GM12801 (cell line): ENCODE measurements around the gene AGO3.

Experiments used
- CTCF ChIP-seq: IDR thresholded peaks from one replicate; pipeline ENCODE4 v1.5.1; 2011; ENCODE audit warnings: control low read depth; ENCODE audit not compliant: insufficient read length; ENCODE audit errors: extremely low read depth

AGO3 gene

GRCh38 chr1:36094621-36095061, 163.7 kb downstream of the AGO3 start:
- TF ChIP-seq CTCF: no peak

DNA sequence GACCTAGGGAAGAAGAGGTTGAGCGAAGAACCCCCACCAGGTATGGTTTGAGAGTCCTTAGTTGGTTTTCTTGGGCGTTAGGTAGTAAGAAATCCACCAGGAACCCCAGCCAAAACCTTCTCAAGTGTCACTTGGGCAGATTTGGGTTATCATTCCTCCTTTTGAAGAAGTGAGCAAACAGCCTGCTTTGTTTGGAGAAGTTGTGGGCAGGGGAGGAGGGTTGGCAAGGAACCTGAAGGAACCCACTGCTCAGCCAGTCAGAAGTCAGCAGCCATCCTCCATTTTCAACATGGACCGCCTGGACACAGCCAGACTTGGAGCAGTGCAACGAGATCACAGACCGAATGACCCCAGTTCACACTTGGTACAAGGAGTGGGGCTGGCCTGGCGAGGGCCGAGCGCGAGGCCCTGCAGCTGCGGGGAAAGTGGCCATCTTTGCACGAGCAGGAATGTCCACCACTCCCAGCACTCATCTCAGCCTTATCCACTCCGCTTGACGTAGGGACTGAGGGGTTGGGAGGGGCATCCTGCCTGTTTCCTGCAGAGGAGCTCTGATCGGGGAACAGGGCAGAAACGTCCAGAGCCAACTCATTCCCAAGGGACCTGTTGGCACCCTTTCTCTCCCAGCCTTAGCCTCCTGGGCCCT, 165.0 kb downstream of the AGO3 start:
- TF ChIP-seq CTCF: no peak

- TF ChIP-seq CTCF: no peak
Observed at GRCh38 chr1:36096500-36097432, 165.9 kb downstream of the AGO3 start.

GRCh38 chr1:36097693-36098585, 167.0 kb downstream of the AGO3 start:
- TF ChIP-seq CTCF: no peak

DNA sequence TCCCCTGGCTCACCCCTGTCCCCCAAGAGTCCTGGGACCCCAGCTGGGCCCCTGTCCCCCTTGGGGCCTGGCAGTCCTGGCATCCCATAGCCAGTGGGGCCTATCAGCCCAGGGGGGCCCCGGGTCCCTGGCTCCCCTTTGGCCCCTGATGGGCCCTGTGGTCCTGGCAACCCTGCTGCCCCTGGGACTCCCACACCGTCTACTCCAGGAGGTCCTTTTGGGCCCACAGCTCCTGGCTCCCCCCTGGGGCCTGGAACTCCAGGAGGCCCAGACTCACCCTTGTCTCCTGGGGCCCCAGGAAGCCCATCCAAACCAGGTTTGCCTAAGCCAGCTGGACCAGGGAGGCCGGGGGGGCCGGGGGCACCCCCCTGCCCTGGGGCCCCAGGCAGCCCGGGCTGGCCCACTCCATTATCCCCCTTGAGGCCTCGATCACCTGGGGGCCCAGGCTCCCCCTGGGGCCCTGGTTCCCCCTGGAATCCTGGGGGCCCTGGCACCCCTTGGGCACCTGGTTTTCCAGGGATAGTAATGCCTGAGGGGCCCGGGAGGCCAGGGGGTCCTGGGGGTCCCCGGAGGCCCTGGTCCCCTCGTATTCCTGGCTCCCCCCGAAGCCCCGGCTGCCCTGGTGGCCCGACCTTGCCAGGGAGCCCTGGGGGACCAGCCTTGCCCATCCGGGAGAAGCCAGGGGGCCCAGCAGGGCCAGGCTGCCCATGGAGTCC, 167.9 kb downstream of the AGO3 start:
- TF ChIP-seq CTCF: no peak

DNA sequence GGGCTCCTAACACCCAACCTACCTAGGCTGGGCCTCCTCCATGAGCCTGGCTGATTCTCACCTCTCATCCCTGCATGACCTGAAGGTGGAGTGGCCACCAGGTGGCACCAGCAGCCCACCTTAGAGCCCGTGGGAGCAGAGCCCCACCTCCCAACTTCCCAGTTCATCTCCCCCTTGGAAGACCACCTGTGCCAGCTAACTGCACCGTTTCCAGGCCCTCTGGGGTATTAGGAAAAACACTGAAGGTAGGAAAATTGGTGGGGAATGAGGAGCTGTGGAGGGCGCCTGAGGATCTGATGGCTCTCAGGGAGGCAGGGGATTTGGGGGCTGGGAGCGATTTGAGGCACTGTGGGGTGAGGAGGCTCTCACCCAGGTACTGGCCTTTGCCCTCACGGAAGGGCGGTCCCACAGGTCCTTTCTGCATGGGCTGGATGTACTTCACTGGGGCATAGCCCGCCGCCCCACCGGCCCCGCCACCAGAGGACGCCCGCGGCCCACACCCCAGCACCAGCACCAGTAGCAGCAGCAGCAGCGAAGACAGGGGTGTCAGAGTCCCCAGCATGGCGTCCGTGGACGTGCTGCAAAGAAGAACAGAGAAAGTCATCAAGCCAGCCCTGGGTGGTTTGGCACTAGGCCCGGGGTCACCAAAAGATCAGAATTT, 168.9 kb downstream of the AGO3 start:
- no peak for TF ChIP-seq CTCF
